GM23248 (cell line): Measurements from ENCODE around the gene SACM1L. TPM values are rescaled to one million over a fixed set of nuclear protein-coding genes. Genes with fewer than 3 reads are reported as not detected.

Source experiments
- DNase-seq: peaks from one replicate; pipeline ENCODE4 v3.0.0-alpha.2; 2015
- H2AFZ ChIP-seq: fragments of 200-600 bp; sonication (generic); 2 replicates; pipeline ENCODE4 v1.6.1; 2016; ENCODE audit warnings: antibody characterized with exemption
- H3F3A ChIP-seq: fragments of 200-600 bp; sonication (generic); 2 replicates; pipeline ENCODE4 v1.6.1; 2016; ENCODE audit warnings: mild to moderate bottlenecking, antibody characterized with exemption, mixed run types; ENCODE audit not compliant: insufficient read depth
- H3K27ac ChIP-seq: fragments of 200-600 bp; sonication (generic); 2 replicates; pipeline ENCODE4 v1.5.1; 2016; ENCODE audit warnings: mild to moderate bottlenecking
- H3K27me3 ChIP-seq: fragments of 200-600 bp; sonication (generic); replicated peaks from 2 replicates; pipeline ENCODE4 v1.6.1; 2016; ENCODE audit warnings: mild to moderate bottlenecking; ENCODE audit not compliant: insufficient read depth
- H3K36me3 ChIP-seq: fragments of 200-600 bp; sonication (generic); 2 replicates; pipeline ENCODE4 v1.6.1; 2016; ENCODE audit warnings: low read depth, mild to moderate bottlenecking
- H3K4me1 ChIP-seq: fragments of 200-600 bp; sonication (generic); 2 replicates; pipeline ENCODE4 v1.6.1; 2016; ENCODE audit warnings: mild to moderate bottlenecking; ENCODE audit not compliant: insufficient read depth
- H3K4me2 ChIP-seq: fragments of 200-600 bp; sonication (generic); one replicate; pipeline ENCODE4 v1.6.1; 2016; ENCODE audit warnings: mild to moderate bottlenecking; ENCODE audit not compliant: unreplicated experiment
- H3K4me3 ChIP-seq: fragments of 200-600 bp; sonication (generic); 2 replicates; pipeline ENCODE4 v1.5.1; 2016; ENCODE audit warnings: mild to moderate bottlenecking
- H3K79me2 ChIP-seq: fragments of 200-600 bp; sonication (generic); 2 replicates; pipeline ENCODE4 v1.6.1; 2016; ENCODE audit warnings: mild to moderate bottlenecking; ENCODE audit not compliant: insufficient read depth
- H3K9ac ChIP-seq: fragments of 200-600 bp; sonication (generic); 2 replicates; pipeline ENCODE4 v1.6.1; 2016; ENCODE audit warnings: mild to moderate bottlenecking
- H3K9me2 ChIP-seq: fragments of 200-600 bp; sonication (generic); 2 replicates; pipeline ENCODE4 v1.6.1; 2016; ENCODE audit warnings: mixed run types, mild to moderate bottlenecking, moderate library complexity; ENCODE audit not compliant: insufficient read depth
- H3K9me3 ChIP-seq: fragments of 200-600 bp; sonication (generic); one replicate; pipeline ENCODE4 v1.6.1; 2017; ENCODE audit warnings: low read depth
- H4K20me1 ChIP-seq: fragments of 200-600 bp; sonication (generic); 2 replicates; pipeline ENCODE4 v1.6.0; 2016; ENCODE audit not compliant: insufficient read depth
- EZH2 ChIP-seq: fragments of 200-600 bp; sonication (generic); IDR thresholded peaks from 2 replicates; pipeline ENCODE4 v1.6.1; 2018; ENCODE audit warnings: antibody characterized with exemption, mild to moderate bottlenecking; ENCODE audit not compliant: insufficient read depth, poor library complexity, severe bottlenecking
- EZH2phosphoT487 ChIP-seq: fragments of 200-600 bp; sonication (generic); IDR thresholded peaks from 2 replicates; pipeline ENCODE4 v1.6.1; 2018; ENCODE audit warnings: antibody characterized with exemption, moderate library complexity, mild to moderate bottlenecking, low read depth; ENCODE audit not compliant: insufficient read depth
- WGBS, 2 experiments: methylation state at CpG; one replicate each; pipeline ENCODE4 v1.1.6; 2015 to 2017; ENCODE audit warnings: low lambda C conversion rate in 2 of 2, low coverage in 1 of 2; ENCODE audit errors: missing lambda C conversion rate in 2 of 2; 5-methylcytosine and 5-hydroxymethylcytosine counted together
- in situ Hi-C: fragments of 300-500 bp; cut with MboI; formaldehyde crosslinking; loops from 2 replicates; pipeline ENCODE4 v1.15.0; 2020
- polyA plus RNA-seq: library from polyadenylated mRNA; unstranded; fragments of >200 nt; fragmentation: Nextera tagmentation; extraction: Ambion mirVana; gene quantifications from 2 replicates; pipeline ENCODE4 v1.2.1, GENCODE V29; 2016
- total RNA-seq: library from RNA; depleted of rRNA; stranded (reverse); fragments of >200 nt; shearing (Covaris generic); gene quantifications from 2 replicates; pipeline ENCODE4 v1.2.3, GENCODE V29; 2014

The SACM1L gene
- total and polyA plus RNA-seq, 2 experiments from 2014 or later = 33.6 to 33.9 TPM

DNA sequence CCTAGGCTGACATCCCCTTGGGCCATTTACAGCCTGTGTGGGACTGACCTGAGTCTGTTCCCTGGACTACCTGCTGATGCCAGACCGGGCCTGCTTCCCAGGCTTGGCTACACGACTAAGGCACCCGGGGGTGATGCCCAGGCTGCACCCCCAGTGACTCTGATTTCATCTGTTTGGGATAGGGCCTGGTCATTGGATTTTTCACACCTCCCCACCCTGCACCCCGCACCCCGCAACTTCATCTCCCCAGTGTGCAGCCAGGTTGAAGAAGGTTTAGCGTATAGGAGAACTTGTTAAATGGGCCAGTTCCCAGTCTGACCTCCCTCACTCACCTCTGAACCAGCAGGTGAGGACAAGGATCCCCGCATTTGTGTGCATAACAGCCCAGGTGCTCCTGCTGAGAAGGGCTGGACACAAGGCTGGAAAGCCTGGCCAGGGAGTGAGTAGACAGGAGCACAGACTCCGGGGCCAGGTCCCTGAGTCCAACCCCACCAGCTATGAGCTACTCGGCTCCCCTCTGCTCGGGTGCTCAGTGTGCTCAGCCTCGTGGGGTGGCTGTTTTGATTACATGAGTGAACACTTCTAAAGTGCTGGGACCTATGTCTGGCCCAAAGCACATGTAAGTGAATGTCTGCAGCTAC lies 88.7 kb downstream of the SACM1L start:
- H3K27ac ChIP-seq = no peak overlapping the region
- no peak for TF ChIP-seq EZH2
- no peak for TF ChIP-seq EZH2phosphoT487
- H3K4me2 ChIP-seq = no peak overlapping the region
- no peak overlapping the region for H3K9ac ChIP-seq
- no peak overlapping the region for H2AFZ ChIP-seq
- in situ Hi-C loops = no loop called here
- no peaks in the 10 kb centered on the region for H3K79me2 ChIP-seq
- no peaks in the 10 kb centered on the region for H3K9me3 ChIP-seq
- no peaks in the 10 kb centered on the region for H4K20me1 ChIP-seq
- H3K36me3 ChIP-seq = no peaks in the 10 kb centered on the region
- peaks cover 33% of the 10 kb centered on the region for H3K27me3 ChIP-seq
- H3K4me1 ChIP-seq = no peaks in the 10 kb centered on the region
- no peaks in the 10 kb centered on the region for H3F3A ChIP-seq
- no peak overlapping the region for H3K4me3 ChIP-seq
- WGBS, 2 experiments = 49 to 57% methylated on average over 11 of the region's 11 CpGs
- DNase-seq = no peak
- no peaks in the 10 kb centered on the region for H3K9me2 ChIP-seq

DNA sequence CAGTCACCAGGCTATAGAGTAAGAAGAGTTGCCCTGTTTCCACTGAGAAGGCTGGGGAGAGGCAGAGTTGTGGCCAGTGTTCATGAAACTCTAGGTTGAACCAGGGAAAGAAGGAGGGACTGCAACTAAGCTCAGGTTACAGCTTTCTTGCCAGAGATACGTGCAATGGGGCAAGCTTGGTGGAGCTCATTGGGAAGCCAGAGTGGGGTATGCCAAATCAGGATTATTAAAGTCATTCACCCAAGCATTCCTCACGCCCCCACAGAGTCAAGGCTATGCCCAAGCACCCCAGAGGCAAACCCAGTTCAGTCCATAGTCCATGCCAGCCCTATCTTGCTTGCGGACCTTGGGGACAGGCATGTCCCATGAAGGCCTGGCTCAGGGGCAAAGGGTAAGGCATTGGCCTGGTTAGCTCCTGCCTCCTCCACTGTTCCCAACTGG lies 89.6 kb downstream of the SACM1L start:
- Histone ChIP-seq H2AFZ (no peak overlapping the region), H3K4me3 (no peak overlapping the region), H3K4me1 (no peaks in the 10 kb centered on the region), H4K20me1 (no peaks in the 10 kb centered on the region), H3K9me2 (no peaks in the 10 kb centered on the region), H3K27ac (no peak overlapping the region), H3K27me3 (peaks cover 28% of the 10 kb centered on the region), H3K79me2 (no peaks in the 10 kb centered on the region), H3K9ac (no peak overlapping the region), H3K9me3 (no peaks in the 10 kb centered on the region), H3K36me3 (no peaks in the 10 kb centered on the region), H3K4me2 (no peak overlapping the region), H3F3A (no peaks in the 10 kb centered on the region)
- TF ChIP-seq EZH2 = no peak
- TF ChIP-seq EZH2phosphoT487 = no peak
- 43 to 46% methylated on average over 3 of the region's 3 CpGs for WGBS, 2 experiments
- no peak for DNase-seq
- in situ Hi-C loops = no loop called here

DNA sequence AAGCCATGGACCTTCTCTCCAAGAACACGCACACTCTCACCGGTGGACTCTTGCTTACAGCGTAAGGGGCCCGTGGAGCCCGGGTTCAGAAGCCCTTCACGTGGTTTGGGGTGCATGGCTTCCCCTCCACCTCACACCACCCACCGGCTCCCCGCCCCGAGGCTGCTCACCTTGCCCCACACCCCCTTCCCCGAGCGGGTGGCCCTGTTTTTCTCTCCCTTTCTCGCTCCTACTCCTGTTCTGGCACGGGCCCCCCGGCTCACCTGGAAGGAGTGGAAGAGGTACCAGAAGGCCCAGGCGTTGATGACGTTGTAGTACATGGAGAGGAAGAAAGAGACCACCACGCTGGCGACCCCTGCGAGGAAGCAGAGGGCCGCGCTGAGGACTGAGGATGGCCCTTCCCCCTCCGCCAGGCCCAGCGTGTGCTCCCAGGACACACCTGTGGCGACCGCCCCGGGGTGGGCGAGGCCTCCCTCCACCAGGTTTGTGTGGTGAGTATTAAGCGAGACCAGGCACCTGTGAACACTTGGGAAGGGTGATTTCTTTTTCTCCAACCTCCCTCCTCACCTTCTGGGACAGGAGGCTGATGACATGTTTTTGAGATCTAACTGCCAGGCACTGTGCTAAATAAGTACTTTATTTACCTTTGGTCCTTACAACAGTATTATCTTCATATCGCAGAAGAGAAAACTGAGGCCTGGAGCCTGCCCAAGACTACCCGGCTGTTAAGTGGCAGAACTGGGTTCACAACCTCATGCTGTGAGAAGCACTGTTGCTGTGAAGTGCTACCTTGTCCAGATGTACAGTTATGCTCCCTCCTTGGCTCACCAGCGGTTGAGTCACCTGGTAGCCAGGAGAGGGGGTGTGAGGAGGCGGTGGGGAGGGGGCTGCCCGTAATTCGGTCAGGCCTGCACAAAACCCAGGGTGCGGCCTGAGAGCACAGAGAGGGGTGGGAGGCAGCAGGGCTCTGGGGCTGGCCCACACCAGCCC lies 90.8 kb downstream of the SACM1L start:
- H3K79me2 ChIP-seq = no peaks in the 10 kb centered on the region
- H3K9ac ChIP-seq = no peak overlapping the region
- no peak overlapping the region for H3K27ac ChIP-seq
- no peaks in the 10 kb centered on the region for H4K20me1 ChIP-seq
- in situ Hi-C loops = no loop called here
- no peaks in the 10 kb centered on the region for H3K36me3 ChIP-seq
- H3K4me3 ChIP-seq = no peak overlapping the region
- no peaks in the 10 kb centered on the region for H3F3A ChIP-seq
- TF ChIP-seq EZH2phosphoT487 (no peak), EZH2 (no peak)
- H3K4me1 ChIP-seq = no peaks in the 10 kb centered on the region
- no peak overlapping the region for H2AFZ ChIP-seq
- H3K9me3 ChIP-seq = no peaks in the 10 kb centered on the region
- no peaks in the 10 kb centered on the region for H3K9me2 ChIP-seq
- peaks cover 16% of the 10 kb centered on the region for H3K27me3 ChIP-seq
- H3K4me2 ChIP-seq = no peak overlapping the region
- WGBS, 2 experiments = 65 to 69% methylated on average over 27 to 35 of the region's 35 CpGs
- no peak for DNase-seq

DNA sequence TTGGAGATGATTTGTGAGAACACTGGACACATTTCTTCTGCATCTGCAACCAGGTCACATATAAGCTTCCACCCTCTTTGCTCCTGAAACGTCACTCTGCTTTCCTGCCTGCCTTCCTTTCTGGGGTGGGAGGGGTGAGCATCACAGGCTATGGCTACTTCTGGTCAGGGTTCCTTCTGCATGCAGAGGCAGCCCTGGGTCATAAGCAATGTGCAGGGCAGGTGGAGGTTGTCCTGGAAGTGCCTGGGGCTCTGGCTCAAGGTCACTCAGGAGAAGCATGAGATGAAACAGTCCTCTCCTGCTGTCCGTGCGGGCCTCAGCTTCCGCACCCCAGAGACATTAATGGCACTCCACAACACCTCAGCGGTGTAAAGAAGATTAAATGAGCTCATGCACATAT lies 92.1 kb downstream of the SACM1L start:
- Histone ChIP-seq H3K9ac (no peak overlapping the region), H3K9me2 (no peaks in the 10 kb centered on the region), H2AFZ (no peak overlapping the region), H3F3A (no peaks in the 10 kb centered on the region), H3K79me2 (no peaks in the 10 kb centered on the region), H4K20me1 (no peaks in the 10 kb centered on the region), H3K27me3 (peaks cover 23% of the 10 kb centered on the region), H3K4me2 (no peak overlapping the region), H3K27ac (no peak overlapping the region), H3K4me1 (no peaks in the 10 kb centered on the region), H3K36me3 (no peaks in the 10 kb centered on the region), H3K4me3 (no peak overlapping the region), H3K9me3 (no peaks in the 10 kb centered on the region)
- TF ChIP-seq EZH2 = no peak
- no peak for TF ChIP-seq EZH2phosphoT487
- DNase-seq = no peak
- WGBS, 2 experiments = 47 to 52% methylated on average over 5 of the region's 5 CpGs
- in situ Hi-C loops = no loop called here
